K562 (cell line): ENCODE measurements around the gene ATP5F1D. TPM values are rescaled to one million over a fixed set of nuclear protein-coding genes. Genes with fewer than 3 reads are reported as not detected.

Experiments used
- ATF1 ChIP-seq, 2 experiments: fragments of 450-650 bp in 1 of 2; IDR thresholded peaks; 2 replicates each; pipeline ENCODE4 v1.6.1; 2016; ENCODE audit warnings: missing compliant biosample characterization in 1 of 2, missing genetic modification characterization in 1 of 2
- BCL6 ChIP-seq: fragments of 250-450 bp; sonication (Bioruptor Pico); IDR thresholded peaks from 2 replicates; pipeline ENCODE4 v1.4.0; 2020
- BHLHE40 ChIP-seq: IDR thresholded peaks from 2 replicates; pipeline ENCODE4 v1.6.1; 2011; ENCODE audit warnings: low read length, improper control_type of control experiment
- CEBPG ChIP-seq, 3 experiments: fragments of 200-800 bp in 1 of 3; sonication (Bioruptor generic) in 1 of 3; sonication (generic) in 1 of 3; formaldehyde crosslinking in 1 of 3; IDR thresholded peaks in 2 of 3; conservative IDR thresholded peaks in 1 of 3; 2 replicates each; pipeline versions ENCODE4 v1.6.1 to v1.8.0; 2016 to 2022; ENCODE audit warnings: missing compliant biosample characterization in 2 of 3, missing genetic modification characterization in 2 of 3, mild to moderate bottlenecking in 1 of 3, missing genetic modification reagents in 1 of 3
- CHD2 ChIP-seq: IDR thresholded peaks from 2 replicates; pipeline ENCODE4 v1.6.1; 2011; ENCODE audit warnings: low read depth, low read length
- GTF3C2 ChIP-seq: IDR thresholded peaks from 3 replicates; pipeline ENCODE4 v1.6.1; 2011; ENCODE audit warnings: borderline replicate concordance, mild to moderate bottlenecking, moderate library complexity; ENCODE audit not compliant: insufficient read length; ENCODE audit errors: extremely low read depth
- IRF9 ChIP-seq: fragments of 450-650 bp; IDR thresholded peaks from 2 replicates; pipeline ENCODE4 v1.6.1; 2016; ENCODE audit warnings: missing biosample characterization, missing genetic modification characterization
- MAFG ChIP-seq: fragments of 450-650 bp; conservative IDR thresholded peaks from 2 replicates; pipeline ENCODE4 v1.6.1; 2016; ENCODE audit warnings: missing genetic modification characterization, missing compliant biosample characterization
- MYNN ChIP-seq, 2 experiments: sonication (generic); formaldehyde crosslinking in 1 of 2; IDR thresholded peaks; 2 replicates each; pipeline versions ENCODE4 v1.5.0 to v1.6.1; 2016 to 2020; ENCODE audit warnings: antibody characterized with exemption in 1 of 2, missing genetic modification reagents in 1 of 2
- NCOA1 ChIP-seq: fragments of 450-650 bp; IDR thresholded peaks from 2 replicates; pipeline ENCODE4 v1.6.1; 2016; ENCODE audit warnings: low read depth
- NR3C1 ChIP-seq: sonication (generic); formaldehyde crosslinking; IDR thresholded peaks from 2 replicates; pipeline ENCODE4 v1.8.1; 2022; ENCODE audit warnings: missing genetic modification reagents
- RBBP5 ChIP-seq: fragments of 200-600 bp; sonication (generic); IDR thresholded peaks from 2 replicates; pipeline ENCODE4 v1.6.1; 2012; ENCODE audit warnings: borderline replicate concordance, mild to moderate bottlenecking, low read length, control low read depth, inconsistent platforms; ENCODE audit not compliant: insufficient read depth, poor library complexity, severe bottlenecking
- RBFOX2 ChIP-seq: fragments of 200-400 bp; formaldehyde crosslinking; IDR thresholded peaks from 2 replicates; pipeline ENCODE4 v1.6.1; 2017; ENCODE audit warnings: low read depth, mild to moderate bottlenecking, low read length, moderate library complexity
- SOX6 ChIP-seq: fragments of 450-650 bp; IDR thresholded peaks from 2 replicates; pipeline ENCODE4 v1.6.1; 2014; ENCODE audit warnings: mild to moderate bottlenecking
- ZBTB1 ChIP-seq: sonication (generic); formaldehyde crosslinking; IDR thresholded peaks from 2 replicates; pipeline ENCODE4 v1.8.1; 2023; ENCODE audit warnings: missing genetic modification reagents, low read depth, mild to moderate bottlenecking, borderline replicate concordance
- ZC3H8 ChIP-seq: fragments of 450-650 bp; IDR thresholded peaks from 2 replicates; pipeline ENCODE4 v1.6.1; 2017
- ZFP91 ChIP-seq: sonication (generic); formaldehyde crosslinking; IDR thresholded peaks from 2 replicates; pipeline ENCODE4 v1.8.0; 2022; ENCODE audit warnings: mild to moderate bottlenecking, missing genetic modification reagents
- ZNF24 ChIP-seq: fragments of 450-650 bp; IDR thresholded peaks from 2 replicates; pipeline ENCODE4 v1.6.1; 2016
- ZNF449 ChIP-seq: fragments of 250-450 bp; sonication (Bioruptor Pico); IDR thresholded peaks from 2 replicates; pipeline ENCODE4 v1.8.0; 2022; ENCODE audit warnings: moderate library complexity, mild to moderate bottlenecking, inconsistent platforms
- ZNF551 ChIP-seq: fragments of 250-450 bp; sonication (Bioruptor Pico); IDR thresholded peaks from 2 replicates; pipeline ENCODE4 v1.5.0; 2021; ENCODE audit warnings: mild to moderate bottlenecking, moderate library complexity
- polyA plus RNA-seq, 8 experiments: library from polyadenylated mRNA; depleted of rRNA in 4 of 8; stranded (reverse) in 5 of 8; unstranded in 3 of 8; fragments of >200 nt; fragmentation: Nextera tagmentation in 2 of 8; fragmentation: Illumina TruSeq in 1 of 8; extraction: Ambion mirVana in 2 of 8; extraction: Trizol in 1 of 8; gene quantifications; 2 replicates each; pipeline versions ENCODE4 v1.2.1 to v1.2.3, GENCODE V29; 2011 to 2014; ENCODE audit warnings: inconsistent platforms in 1 of 8, missing spikeins in 1 of 8
- total RNA-seq, 7 experiments: library from RNA; depleted of rRNA in 6 of 7; stranded (reverse); fragments of >200 nt in 6 of 7; fragmentation: Illumina TruSeq in 2 of 7; extraction: Trizol in 2 of 7; gene quantifications; 2 replicates each; pipeline versions ENCODE4 v1.2.1 to v1.2.3, GENCODE V29; 2011 to 2021; ENCODE audit warnings: low replicate concordance in 1 of 7

Gene ATP5F1D
- total and polyA plus RNA-seq, 9 of the 15 experiments (the other 6 are each of a cell fraction or from before 2014, with no cell fraction given) = 3.9 to 409 (median 36.8) TPM

- TF ChIP-seq CEBPG (CRISPR knock-in tag; IDR thresholded peaks at IDR 0.05) (no peak), CEBPG (tag; conservative IDR thresholded peaks at IDR 0.05 in 1 of 2, IDR thresholded peaks at IDR 0.05 in 1 of 2) (no peak), SOX6 (no peak), ZFP91 (CRISPR knock-in tag) (no peak), ZNF551 (CRISPR knock-in tag) (no peak), IRF9 (tag) (no peak), BCL6 (CRISPR knock-in tag) (no peak), RBFOX2 (peak; percentile 87), ZC3H8 (no peak), ATF1 (CRISPR knock-in tag; IDR thresholded peaks at IDR 0.05) (peak; percentile 78), ATF1 (tag; IDR thresholded peaks at IDR 0.05) (peak; percentile 96), ZBTB1 (CRISPR knock-in tag) (no peak), ZNF449 (no peak), ZNF24 (peak; percentile 18; the same call in 1 of the 2 replicates), NCOA1 (no peak), RBBP5 (peak; percentile 29), CHD2 (peak; percentile 70), MAFG (tag) (no peak), NR3C1 (CRISPR knock-in tag) (no peak), BHLHE40 (peak; percentile 75), MYNN (IDR thresholded peaks at IDR 0.05) (no peak), MYNN (CRISPR knock-in tag; IDR thresholded peaks at IDR 0.05) (no peak), GTF3C2 (no peak)
These were observed at the start of gene ATP5F1D (continued) for GRCh38 chr19:1241417-1242095.
